GM19372 (cell line): ENCODE results near the gene MYOM3.
"Not testable (repeated sequence)": the region's sequence is repeated elsewhere in the genome, so short reads cannot be mapped to it uniquely, and the experiment has no call there.

Experiments used
- ATAC-seq: cut with Tn5 transposase; IDR thresholded peaks from one replicate; pipeline ENCODE4 v1.9.1; 2021; ENCODE audit warnings: mild to moderate bottlenecking, low read depth, moderate library complexity; ENCODE audit not compliant: unreplicated experiment

MYOM3 gene

DNA sequence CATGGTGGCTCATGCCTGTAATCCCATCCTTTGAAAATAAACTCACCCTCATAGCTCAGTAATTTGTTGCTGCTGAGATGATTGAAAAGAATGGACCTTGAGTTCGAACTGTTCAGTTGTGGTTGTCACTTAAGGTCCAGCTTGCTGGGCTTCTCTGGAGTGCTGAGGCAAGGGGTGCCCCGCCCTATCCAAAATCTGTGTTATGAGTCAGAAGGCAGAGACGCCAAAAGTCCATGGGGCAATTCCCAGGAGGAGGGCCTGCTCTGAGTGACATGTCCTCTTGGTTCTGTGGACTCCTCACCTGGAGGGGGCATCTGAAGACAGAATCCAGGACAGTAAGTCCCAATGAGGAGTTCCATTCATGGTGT, 64.8 kb downstream of the MYOM3 start:
- no peak for ATAC-seq

DNA sequence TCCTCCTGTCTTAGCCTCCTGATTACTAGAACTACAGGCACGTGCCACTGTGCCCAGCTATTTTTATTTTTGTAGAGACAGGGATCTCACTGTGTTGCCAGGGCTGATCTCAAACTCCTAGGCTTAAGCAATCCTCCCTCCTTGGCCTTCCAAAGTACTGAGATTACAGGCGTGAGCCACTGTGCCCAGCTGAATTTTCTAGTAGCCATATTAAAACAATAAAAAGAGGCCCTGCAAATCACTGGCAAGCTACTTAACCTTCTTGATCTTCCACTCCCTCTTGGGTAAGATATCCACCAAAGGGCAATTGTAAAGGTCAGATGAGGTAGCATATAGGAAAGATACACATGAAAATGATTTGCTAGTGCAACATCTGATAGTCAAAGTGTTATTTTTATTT, 66.2 kb downstream of the MYOM3 start:
- no peak for ATAC-seq

DNA sequence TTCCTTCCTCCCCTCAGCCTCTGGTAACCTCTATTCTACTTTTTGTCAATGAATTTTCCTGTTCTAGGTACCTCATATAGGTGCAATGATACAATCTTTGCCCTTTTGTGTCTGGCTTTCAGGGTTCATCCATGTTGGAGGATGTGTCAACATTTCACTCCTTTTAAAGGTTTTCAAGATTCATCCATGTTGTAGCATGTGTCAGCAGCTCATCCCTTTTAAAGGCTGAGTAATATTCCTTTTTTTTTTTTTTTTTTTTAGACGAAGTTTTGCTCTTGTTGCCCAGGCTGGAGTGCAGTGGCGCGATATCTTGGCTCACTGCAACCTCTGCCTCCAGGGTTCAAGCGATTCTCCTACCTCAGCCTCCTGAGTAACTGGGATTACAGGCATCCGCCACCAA, 67.3 kb downstream of the MYOM3 start:
- ATAC-seq = not testable (repeated sequence)

DNA sequence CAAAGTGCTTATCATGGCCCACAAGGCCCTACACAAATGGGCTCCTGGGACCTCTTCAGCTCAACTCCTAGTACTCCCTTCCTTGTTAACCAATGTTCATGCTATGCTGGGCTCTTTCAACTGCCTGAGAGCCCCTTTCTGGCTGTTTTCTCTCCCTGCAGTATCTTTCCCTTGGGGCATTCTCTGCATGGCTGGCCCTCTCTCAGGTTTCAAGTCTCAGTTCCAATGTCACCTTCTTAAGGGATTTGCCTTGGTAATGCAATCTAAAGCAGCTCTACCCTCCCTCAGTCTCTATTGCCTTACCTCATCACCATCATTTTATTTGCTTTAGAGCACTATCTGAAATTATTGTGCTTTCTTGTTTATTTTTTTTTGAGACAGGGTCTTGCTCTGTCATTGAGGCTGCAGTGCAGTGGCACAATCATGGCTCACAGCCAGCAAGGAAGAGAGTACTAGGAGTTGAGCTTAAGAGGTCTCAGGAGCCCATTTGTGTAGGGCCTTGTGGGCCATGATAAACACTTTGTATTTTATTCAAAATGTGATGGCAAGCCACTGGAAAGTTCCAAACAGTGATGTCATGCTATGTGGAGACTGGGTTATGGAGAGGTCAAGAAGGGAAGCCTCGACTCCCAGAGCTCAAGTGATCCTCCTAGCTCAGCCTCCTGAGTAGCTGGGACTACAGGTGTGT, 68.4 kb downstream of the MYOM3 start:
- ATAC-seq = no peak

DNA sequence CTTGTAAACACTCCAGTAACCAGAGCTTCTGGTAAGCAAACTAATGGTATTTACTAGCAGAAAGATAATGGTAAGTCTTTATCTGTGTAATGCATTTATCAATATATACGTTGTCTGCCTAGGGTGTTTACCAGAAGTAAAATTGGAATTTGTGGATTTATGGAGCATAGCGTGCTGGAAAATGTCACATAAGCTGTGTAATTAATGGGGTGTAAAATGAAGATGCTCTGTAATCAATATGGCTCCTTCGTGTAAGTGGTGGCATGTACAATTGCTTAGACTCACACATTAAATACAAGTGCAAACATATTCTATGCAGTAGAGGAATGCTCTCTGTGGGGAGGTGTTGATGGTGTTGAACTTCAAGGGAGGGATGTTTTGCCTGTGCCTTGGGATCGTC, 69.6 kb downstream of the MYOM3 start:
- ATAC-seq = no peak

DNA sequence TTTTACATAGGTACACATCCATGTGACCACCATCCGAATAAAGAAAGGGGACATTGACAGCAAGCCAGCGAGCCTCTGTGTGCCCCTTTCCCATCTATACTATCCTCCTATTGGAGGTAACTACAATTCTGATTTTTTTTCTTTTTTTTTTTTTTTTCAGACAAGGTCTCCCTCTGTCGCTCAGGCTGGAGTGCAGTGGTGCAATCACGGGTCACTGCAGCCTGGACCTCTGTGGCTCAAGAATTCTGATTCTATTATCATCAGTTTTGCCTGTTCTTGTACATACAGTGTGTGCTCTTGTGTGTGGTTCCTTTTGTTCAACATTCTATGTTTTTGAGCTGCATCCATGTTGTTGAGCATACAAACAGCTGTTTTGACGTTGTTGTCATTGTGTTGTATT, 75.8 kb downstream of the MYOM3 start:
- no peak for ATAC-seq

DNA sequence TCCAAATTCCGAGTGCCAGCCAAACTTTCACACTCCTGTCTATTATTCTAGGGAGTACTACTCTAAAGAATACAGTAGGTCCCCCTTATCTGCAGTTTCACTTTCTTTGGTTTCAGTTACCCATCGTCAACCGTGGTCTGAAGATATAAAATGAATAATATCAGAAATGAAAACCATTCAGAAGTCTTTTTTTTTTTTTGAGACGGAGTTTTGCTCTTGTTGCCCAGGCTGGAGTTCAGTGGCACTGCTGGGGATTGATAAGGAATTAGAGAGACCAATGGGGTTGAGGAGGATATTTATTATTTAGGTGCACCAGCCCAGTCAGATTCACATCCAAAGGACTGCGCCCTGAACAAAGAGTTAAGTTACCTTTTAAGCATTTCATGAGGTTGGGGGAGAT, 79.0 kb downstream of the MYOM3 start:
- no peak for ATAC-seq

DNA sequence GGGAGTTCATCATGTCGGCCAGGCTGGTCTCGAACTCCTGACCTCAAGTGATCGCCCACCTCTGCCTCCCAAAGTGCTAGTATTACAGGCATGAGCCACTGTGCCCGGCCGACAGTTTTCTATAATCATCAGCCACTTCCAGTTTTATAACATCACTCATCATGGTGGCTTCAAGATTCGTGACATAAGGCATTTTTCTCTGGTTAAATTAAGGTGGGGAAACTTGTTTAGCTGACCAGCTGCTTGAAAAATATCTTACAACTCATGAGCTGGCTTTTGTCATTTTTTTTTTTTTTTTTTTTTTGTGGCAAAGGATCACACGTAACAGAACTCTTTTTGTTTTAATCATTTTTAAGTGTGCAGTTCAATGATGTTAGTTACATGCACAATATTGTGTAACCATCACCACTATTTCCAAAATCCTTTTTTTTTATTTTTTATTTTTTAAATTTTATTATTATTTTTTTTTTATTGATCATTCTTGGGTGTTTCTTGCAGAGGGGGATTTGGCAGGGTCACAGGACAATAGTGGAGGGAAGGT, 80.9 kb downstream of the MYOM3 start:
- not testable (repeated sequence) for ATAC-seq

DNA sequence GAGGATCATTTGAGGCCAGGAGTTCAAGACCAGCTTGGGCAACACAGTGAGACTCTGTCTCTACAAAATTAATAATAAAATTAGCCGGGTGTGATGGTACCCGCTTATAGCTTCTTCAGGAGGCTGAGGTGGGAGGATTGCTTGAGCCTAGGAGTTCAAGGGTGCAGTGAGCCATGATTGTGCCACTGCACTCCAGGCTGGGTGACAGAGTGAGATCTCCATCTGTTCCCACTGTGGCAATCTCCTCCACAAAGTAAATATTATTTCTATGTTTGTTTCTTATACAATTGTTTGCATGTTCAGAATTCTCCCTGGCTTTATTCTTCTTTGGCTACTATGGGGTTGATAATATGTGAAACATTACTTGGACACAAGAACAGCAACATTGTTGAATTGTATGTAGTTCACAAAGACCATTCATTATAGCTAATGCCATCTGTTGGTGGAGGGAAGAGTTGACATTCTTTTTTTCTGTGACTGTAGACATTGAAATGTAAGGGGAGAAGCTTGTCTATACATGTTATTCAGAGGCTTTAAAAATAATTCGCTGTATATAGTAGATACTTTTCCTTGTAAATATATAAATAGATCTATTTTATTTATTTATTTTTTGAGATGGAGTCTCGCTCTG, 84.0 kb downstream of the MYOM3 start:
- ATAC-seq = no peak

DNA sequence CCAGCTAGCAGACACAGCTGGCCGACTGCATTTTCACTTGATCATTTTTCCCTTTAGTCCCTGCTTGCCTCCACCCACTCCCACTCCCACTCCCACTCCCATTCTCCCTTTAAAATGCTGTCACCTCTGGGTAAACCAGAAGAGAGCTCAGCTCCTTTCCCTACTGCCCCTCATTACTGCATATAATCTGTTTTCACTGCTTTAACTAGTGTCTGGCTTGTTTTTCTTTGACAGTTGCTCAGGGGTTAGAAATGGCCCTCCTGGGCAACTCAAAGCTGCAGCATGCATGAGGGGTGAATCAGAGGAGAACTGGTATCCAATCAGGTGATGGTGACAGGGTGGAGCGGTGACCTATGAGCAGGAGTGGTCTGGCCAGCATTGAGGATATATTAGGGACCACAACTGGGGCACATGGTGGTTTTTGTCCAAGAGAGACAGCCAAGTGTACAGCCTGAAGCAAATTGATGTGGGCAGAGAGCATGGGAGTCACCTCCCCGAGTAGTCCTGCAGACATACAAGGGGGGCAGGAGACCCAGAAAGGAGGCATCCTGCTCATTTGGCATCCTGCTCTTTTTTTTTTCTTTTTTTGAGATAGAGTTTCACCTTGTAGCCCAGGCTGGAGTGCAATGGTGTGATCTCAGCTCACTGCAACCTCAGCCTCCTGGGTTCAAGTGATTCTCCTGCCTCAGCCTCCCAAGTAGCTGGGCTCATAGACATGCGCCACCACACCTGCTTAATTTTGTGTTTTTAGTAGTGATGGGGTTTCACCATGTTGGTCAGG, 89.2 kb downstream of the MYOM3 start:
- ATAC-seq = no peak

DNA sequence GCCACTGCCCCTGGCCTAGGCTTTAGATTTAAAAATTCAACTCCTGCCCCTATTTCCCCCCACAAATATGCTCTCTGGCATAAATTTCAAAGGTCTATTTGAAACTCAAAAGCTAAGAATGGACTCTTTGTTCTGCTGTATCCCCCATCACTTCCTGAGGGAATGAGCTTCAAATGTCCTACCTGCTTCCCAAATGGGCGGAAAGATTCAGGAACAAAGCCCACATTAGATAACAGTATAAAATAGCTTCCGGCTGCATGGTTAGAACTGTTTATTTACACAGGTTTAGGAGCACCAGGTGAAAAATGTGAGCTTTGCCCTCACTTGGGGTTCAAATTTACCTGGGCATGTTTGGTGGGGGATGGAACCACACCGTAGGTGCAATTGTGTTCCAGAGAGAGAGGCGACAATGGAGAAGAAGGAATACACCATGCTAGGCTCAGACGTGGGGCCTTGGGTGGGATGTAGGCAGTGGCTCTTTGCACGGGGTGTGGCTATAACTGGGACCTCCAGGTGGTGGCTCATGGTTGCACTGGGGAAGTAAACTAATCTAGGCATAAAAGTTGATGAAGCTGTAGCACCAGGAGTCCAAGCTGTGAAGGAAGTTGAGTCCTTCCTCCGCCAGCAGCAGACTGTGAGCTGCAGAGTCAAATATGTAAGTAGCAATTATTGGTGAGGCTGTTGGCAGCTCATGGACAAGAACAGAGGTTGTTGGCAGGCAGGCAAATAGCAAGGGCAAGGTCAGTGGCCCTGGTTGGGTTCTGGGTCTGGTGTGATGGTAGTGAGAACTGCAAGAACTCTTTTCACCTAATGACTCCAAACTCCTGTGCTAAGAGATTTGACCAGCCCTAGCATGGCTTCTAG, 90.3 kb downstream of the MYOM3 start:
- ATAC-seq = no peak

DNA sequence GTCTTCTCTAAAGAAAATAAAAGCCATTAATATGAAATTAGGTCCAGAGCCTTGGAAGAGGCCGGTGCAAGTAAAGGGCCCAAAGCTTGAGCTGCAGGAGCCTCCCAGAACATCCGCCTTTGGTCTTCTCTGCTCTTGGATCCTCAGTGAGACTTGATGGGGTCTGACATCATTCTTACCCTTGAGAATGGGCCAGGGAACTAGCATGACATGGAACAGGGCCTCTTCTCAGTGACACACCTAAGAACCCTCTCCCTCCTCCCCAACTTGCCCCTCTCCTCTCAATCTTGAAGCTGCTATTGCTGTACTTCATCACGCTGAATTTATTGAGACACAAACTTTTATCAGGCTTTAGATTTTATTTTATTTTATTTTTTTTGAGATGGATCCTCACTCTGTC, 91.5 kb downstream of the MYOM3 start:
- no peak for ATAC-seq

DNA sequence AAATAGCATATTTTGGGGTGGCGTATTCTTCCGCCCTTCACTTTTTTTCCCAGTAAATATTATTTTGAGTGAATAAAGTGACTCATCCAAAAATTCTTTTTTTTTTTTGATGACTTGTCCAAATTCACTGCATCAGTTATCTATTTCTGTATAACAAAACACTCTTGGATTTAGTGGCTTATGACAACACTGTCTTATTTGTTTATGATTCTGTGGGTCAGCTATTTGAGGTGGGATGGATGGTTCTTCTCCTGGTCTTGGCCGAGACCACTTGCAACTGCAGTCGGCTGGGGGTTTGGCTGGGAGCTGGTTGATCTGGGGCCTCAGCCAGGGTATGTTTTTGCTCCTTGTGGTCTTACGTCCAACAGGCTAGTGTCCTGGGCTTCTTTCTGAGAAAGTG, 91.9 kb downstream of the MYOM3 start:
- ATAC-seq = no peak

DNA sequence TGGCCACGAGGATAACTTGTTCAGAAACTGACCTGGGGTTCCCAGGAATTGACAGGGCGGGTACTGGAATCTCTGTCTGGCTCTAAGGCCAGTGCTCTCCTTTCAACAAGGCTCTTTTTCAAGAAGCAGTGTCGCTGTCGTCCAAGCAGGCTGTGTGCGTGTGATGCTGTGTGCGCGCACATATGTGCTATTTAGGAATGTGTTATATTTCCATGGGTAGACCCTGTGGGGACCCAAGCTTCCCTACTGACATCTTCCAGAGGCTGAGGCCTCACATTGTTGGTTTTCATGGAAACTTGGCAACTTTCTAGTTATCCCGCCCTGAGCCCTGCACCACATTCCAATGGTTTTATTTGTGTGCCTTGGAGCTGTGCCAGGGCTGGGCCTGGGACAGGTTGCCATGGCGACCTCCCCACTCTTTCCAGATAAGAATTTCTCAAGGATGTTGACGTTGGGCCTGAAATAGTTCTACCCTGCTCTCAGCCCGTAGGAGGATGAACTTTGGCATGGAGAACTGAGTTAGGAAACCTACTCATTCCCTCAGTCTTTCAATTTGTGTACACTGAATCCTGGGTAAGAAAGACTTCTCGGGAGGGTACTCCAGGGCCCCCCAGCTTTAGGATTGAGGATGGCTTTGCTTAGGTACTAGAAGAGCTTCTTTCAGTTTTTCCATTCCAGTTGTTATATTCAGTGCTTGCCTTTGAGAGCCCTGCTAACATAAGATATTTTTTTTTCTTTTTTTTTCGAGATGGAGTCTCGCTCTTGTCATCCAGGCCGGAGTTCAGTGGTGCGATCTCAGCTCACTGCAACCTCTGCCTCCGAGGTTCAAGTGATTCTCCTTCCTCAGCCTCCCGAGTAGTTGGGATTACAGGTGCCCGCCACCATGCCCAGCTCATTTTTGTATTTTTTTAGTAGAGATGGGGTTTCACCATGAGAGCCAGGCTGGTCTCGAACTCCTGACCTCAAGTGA, 93.0 kb downstream of the MYOM3 start:
- no peak for ATAC-seq

DNA sequence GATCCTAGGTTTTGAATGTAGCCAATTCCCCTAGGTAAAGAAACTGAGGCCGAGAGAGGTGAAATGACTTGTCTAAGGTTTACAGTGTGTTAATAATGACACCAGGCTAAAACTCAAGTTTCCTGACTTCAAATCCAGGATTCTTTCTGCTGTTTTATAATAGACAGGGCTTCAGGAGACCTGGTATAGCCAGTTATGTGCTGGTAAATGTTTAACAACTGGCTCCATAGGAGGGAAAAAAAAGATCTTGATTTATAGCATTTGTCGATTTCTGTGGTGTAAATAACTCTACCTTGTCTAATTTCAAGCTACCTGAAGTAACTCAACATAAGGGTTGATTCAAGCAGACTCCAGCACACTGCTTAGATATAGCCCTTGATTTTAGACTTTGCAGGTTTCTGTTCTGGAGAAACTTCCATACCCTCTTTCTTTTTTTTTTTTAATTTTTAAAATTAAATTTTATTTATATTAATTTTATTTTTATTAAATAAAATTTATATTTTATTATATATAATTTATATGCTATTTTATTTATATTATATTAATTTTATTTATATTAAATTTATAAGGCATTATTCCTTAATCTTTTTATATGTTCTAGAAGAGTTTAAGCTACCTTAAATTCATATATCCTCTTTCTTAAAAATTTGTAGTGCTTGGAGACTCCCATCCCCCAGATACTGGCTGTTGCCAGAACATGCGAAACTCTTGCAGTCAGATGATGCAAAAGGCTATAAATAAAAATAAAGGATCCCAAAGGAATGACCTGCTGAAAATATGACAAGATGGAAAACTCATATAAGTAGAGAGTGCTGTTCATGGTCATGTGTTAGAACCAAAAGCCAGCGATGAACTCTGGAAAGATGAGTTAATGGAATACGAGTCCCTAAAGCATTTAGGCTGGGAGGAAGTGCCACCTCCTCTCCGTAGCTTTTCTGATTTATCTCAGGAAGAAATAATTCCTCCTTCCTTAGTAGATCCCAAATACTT, 96.4 kb downstream of the MYOM3 start:
- no peak for ATAC-seq

DNA sequence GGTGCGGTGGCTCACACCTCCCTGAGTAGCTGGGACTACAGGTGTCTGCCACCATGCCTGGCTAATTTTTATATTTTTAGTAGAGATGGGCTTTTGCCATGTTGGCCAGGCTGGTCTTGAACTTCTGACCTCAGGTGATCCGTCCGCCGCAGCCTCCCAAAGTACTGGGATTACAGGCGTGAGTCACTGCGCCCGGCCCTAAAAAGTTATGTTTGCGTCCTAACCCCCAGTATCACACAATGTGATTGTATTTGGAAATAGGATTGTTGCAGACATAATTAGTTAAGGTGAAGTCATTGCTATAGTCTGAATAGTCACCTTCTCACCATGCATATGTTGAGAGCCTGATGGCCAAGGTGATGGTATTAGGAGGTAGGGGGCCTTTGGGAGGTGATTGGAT, 99.1 kb downstream of the MYOM3 start:
- ATAC-seq = not testable (repeated sequence)

DNA sequence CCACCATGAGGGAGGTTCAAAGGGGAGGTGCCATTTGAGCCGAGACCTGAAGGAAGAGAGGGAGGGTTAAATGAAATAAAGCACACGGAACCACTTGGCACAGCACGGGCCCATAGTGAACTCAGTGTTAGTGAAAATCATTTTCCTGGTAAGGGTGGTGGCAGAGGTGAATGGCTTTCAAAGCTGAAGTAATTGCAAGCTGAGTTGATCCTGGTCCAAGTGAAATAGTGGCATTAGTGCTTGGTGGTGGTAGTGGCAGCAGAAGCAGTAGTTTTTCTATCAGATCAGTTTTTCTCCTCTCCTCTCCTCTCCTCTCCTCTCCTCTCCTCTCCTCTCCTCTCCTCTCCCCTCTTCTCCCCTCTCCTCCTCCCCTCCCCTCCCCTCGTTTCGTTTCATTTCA, 101.3 kb downstream of the MYOM3 start:
- no peak for ATAC-seq

DNA sequence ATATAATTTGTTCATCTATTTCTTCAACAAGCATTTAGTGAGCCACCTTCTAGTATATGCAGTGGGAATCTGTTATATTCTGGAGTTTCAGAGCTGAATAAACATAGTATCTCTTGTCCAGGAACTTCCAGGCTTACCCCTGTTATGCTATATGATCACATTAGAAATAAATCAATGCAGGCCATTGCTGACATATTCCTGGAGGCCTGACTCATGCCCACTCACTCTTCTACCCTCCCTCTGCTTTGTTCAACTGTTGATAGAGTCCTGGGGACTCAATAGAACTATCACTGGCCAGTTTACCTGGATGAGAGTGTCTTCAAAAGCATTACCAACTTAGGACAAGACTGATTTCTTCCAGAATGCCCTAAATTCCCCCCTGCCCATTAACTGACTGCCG, 102.5 kb downstream of the MYOM3 start:
- no peak for ATAC-seq
